Thymus (tissue), 11 donors: ENCODE results near the gene CARS2. TPM values are rescaled to one million over a fixed set of nuclear protein-coding genes. Genes with fewer than 3 reads are reported as not detected.

ENCODE experiments used
- DNase-seq, 9 donors: peaks; one replicate each; pipeline ENCODE4 v3.0.0-alpha.2; 2013; ENCODE audit warnings: low spot score in 9 of 9, low read depth in 6 of 9, missing footprints in 1 of 9
- H3K27ac ChIP-seq, 2 donors: one replicate each; pipeline ENCODE4 v1.5.1; 2013; ENCODE audit warnings: control low read depth in 1 of 2, low read depth in 1 of 2, low read length in 1 of 2, mild to moderate bottlenecking in 1 of 2, moderate library complexity in 1 of 2
- H3K27me3 ChIP-seq, 2 donors: one replicate each; pipeline ENCODE4 v1.5.1; 2013; ENCODE audit warnings: low read length in 1 of 2; ENCODE audit not compliant: control insufficient read depth in 2 of 2, insufficient read depth in 1 of 2
- H3K36me3 ChIP-seq, 2 donors: one replicate each; pipeline ENCODE4 v1.5.1; 2013; ENCODE audit warnings: low read length in 1 of 2, mild to moderate bottlenecking in 1 of 2, moderate library complexity in 1 of 2; ENCODE audit not compliant: control insufficient read depth in 2 of 2, insufficient read depth in 2 of 2
- H3K4me1 ChIP-seq, 2 donors: one replicate each; pipeline ENCODE4 v1.5.1; 2013; ENCODE audit warnings: low read length in 2 of 2; ENCODE audit not compliant: control insufficient read depth in 2 of 2, insufficient read depth in 2 of 2
- H3K4me3 ChIP-seq, 2 donors: one replicate each; pipeline ENCODE4 v1.5.1; 2013; ENCODE audit warnings: low read length in 2 of 2, control low read depth in 1 of 2, mild to moderate bottlenecking in 1 of 2
- H3K9me3 ChIP-seq, 2 donors: one replicate each; pipeline ENCODE4 v1.5.1; 2013; ENCODE audit warnings: low read length in 1 of 2, mild to moderate bottlenecking in 1 of 2; ENCODE audit not compliant: control insufficient read depth in 2 of 2, insufficient read depth in 1 of 2
- WGBS: extraction: QIAGEN DNeasy Blood & Tissue Kit; methylation state at CpG from one replicate; pipeline ENCODE4 v1.1.7; 2013; 5-methylcytosine and 5-hydroxymethylcytosine counted together
- polyA plus RNA-seq: library from polyadenylated mRNA; stranded (reverse); fragments of 200-250 nt; gene quantifications from one replicate; pipeline ENCODE4 v1.2.3, GENCODE V29; 2013
- total RNA-seq: library from RNA; stranded (reverse); fragments of 120-200 nt; gene quantifications from one replicate; pipeline ENCODE4 v1.2.4, GENCODE V29; 2013
- donor health status: healthy.

CARS2 gene
- total and polyA plus RNA-seq, 2 donors, result 45.4 to 105 TPM

DNA sequence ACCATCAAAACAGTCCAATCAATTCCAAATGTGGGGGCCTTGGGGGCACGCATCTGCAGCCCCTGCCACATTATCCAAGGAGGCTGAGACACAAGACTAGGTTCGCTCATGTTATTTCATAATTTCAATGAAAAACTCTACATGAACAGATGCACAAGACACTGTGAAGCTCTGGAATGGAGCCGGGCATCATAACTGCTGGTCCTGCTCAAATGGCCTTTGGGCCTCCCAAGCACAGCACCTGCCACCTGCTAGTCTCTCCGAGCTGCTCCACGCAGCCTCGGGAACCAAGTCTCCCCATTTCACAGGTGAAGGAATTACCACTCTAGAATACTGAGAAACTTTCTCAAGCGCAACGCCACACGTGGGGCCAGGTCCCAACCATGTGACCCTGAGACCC, 16.9 kb downstream of the CARS2 start:
- Histone ChIP-seq H3K9me3 (no peaks in the 10 kb centered on the region), H3K4me3 (no peak overlapping the region), H3K4me1 (no peaks in the 10 kb centered on the region), H3K27me3 (no peaks in the 10 kb centered on the region), H3K27ac (no peak overlapping the region), H3K36me3 (peaks cover 34 to 37% of the 10 kb centered on the region in 2 donors)
- WGBS, result 93% methylated on average over 9 of the region's 9 CpGs
- DNase-seq, result no peak

DNA sequence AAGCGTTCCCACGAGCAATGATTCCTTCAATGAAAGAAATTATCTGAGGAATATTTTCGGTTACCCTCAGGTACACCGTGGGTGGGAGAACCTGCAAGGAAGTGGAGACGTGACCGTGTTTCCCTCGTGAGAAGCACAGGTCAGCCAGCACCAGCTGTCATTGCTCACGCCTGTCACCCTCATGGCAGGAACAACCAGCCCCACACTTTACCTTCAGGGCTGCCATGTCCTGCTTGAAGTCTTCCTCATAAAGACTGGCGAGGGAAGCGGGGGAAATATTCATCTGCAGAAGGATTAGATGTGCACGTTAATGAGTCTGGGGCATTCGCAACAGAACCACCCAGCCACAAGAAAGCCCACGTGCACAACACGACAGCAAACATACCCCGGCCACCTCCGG, 18.2 kb downstream of the CARS2 start:
- no peaks in the 10 kb centered on the region for H3K9me3 ChIP-seq
- WGBS, result 97% methylated on average over 16 of the region's 16 CpGs
- no peaks in the 10 kb centered on the region for H3K4me1 ChIP-seq
- peaks cover 38 to 43% of the 10 kb centered on the region in 2 donors for H3K36me3 ChIP-seq
- no peaks in the 10 kb centered on the region for H3K27me3 ChIP-seq
- H3K4me3 ChIP-seq, result no peak overlapping the region
- H3K27ac ChIP-seq, result no peak overlapping the region
- DNase-seq, result no peak

DNA sequence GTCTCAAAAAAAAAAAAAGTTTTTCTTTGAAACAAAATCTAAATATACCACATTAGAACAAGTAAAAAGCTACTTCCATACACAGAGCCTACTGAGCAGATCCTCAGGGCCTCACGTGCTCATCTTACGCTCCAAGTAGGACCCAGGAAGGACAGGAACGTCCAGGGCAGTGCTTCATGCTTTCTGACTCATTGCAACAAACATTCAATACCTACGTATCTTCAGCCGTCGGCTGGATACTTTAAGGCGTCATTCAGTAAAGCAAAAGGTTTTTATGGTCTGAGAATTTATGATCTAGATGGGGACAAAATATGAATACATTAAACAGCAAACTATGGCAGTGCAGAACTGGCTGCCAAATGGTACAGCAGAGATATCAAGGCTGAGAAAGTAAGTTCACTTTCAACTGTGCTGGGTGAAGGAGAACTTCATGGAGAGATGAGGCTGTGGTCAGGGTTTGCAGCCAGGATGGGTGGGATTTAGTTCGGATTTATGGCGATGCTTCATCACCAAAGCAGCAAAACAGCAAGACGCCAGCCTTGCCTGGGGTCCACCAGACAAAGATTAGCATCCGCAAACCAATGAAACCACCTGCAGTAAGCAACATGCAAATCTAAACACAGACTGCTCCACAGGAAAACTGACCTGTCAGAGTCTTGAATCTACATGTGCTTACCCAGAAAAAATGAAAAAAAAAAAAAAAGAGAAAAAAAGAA, 20.5 kb downstream of the CARS2 start:
- no peak overlapping the region for H3K27ac ChIP-seq
- 97% methylated on average over 11 of the region's 11 CpGs for WGBS
- H3K9me3 ChIP-seq, result no peaks in the 10 kb centered on the region
- no peaks in the 10 kb centered on the region for H3K27me3 ChIP-seq
- DNase-seq, result no peak
- no peaks in the 10 kb centered on the region for H3K4me1 ChIP-seq
- H3K4me3 ChIP-seq, result no peak overlapping the region
- H3K36me3 ChIP-seq, result peaks cover 44 to 56% of the 10 kb centered on the region in 2 donors

- H3K4me1 ChIP-seq, result no peaks in the 10 kb centered on the region
- H3K27me3 ChIP-seq, result no peaks in the 10 kb centered on the region
- WGBS, result 98% methylated on average over 8 of the region's 8 CpGs
- H3K36me3 ChIP-seq, result peaks cover 41 to 53% of the 10 kb centered on the region in 2 donors
- H3K9me3 ChIP-seq, result no peaks in the 10 kb centered on the region
- no peak overlapping the region for H3K27ac ChIP-seq
- DNase-seq, result no peak
- H3K4me3 ChIP-seq, result no peak overlapping the region
These were observed 21.4 kb downstream of the CARS2 start for GRCh38 chr13:110684388-110685056.

DNA sequence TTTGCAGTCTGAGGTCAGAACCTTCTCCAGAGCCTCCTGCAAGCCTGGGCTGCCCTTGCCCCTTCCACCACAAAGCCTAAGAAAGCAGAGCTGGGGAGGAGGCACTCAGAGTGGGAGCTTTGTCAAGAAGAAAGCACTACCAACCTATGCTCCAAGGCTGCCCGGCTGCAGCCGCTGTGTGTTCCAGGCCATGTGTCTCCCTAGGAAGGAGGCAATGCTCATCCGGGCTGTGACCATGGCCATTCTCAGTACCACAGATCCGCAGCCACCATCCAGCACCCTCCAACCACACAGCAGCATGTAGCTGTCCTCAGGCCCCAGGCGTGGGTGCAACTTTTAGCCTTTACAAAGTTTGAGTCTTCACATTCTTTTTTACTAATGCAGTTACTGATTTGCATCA, 22.0 kb downstream of the CARS2 start:
- no peak overlapping the region for H3K27ac ChIP-seq

GRCh38 chr13:110683203-110683883, 22.6 kb downstream of the CARS2 start:
- H3K4me3 ChIP-seq, result no peak overlapping the region
- no peak overlapping the region for H3K27ac ChIP-seq
- H3K36me3 ChIP-seq, result peaks cover 42 to 55% of the 10 kb centered on the region in 2 donors
- no peaks in the 10 kb centered on the region for H3K4me1 ChIP-seq
- 96% methylated on average over 5 of the region's 5 CpGs for WGBS
- H3K9me3 ChIP-seq, result no peaks in the 10 kb centered on the region
- peak in 2 of 9 donors; percentile 10 to 43 for DNase-seq
- H3K27me3 ChIP-seq, result no peaks in the 10 kb centered on the region

More for the DNA sequence above, 22.0 kb downstream of the CARS2 start:
- Histone ChIP-seq H3K9me3 (no peaks in the 10 kb centered on the region), H3K4me1 (no peaks in the 10 kb centered on the region), H3K27me3 (no peaks in the 10 kb centered on the region), H3K4me3 (no peak overlapping the region), H3K36me3 (peaks cover 42 to 49% of the 10 kb centered on the region in 2 donors)
- no peak for DNase-seq
- 98% methylated on average over 5 of the region's 5 CpGs for WGBS

DNA sequence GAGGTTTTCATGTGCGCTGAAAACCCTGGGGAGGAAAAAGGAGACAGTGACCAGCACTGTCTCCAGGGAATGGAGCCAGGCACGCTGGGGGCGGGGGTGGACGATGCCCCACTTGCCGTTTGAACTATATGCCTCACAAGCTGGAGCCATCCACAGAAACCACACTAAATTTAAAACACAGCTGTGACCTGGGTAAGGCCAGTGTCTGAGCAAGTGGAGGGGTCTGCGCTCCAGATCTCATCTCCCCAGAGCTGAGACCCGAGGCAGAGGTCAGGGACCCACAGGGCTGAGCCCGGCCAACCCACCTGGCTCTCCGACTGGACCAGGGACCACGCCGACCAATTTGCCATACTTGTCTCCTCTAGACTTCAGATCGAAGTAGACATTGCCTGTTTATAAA, 23.2 kb downstream of the CARS2 start:
- Histone ChIP-seq H3K9me3 (no peaks in the 10 kb centered on the region), H3K27me3 (no peaks in the 10 kb centered on the region), H3K4me1 (no peaks in the 10 kb centered on the region), H3K4me3 (no peak overlapping the region), H3K27ac (no peak overlapping the region), H3K36me3 (peaks cover 39 to 54% of the 10 kb centered on the region in 2 donors)
- 94% methylated on average over 12 of the region's 12 CpGs for WGBS
- no peak for DNase-seq

DNA sequence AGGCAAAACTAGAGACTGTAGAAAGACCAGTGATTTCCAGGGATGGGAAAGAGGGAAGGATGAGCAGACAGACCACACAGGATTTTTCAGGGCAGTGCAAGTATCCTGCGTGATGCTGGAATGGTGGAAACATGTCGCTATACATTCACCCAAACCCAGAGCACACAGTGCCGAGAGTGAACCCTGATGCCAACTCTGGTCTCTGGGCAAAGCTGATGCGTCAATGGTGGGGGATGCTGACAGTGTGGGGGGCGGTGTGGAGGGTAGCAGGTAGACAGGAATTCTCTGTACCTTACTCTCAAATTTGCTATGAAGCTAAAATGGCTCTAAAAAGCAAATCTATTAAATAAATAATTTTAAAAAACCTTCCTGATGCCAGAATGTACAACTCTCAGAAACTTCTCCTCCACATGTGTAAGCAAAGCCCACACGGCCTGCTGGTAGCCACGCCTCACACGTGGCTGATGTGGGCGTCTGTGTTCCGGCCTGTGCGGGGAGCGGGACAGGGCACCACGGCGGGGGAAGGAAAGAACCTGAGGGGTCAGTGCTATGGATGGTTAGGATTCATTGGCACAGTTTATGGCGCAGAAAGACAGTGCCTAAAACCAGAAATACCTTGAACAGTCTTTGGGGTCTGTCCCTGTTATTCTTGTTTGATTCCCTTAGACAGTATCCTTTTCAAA, 23.9 kb downstream of the CARS2 start:
- H3K4me1 ChIP-seq, result no peaks in the 10 kb centered on the region

More for the DNA sequence above, 23.9 kb downstream of the CARS2 start:
- no peaks in the 10 kb centered on the region for H3K9me3 ChIP-seq
- WGBS, result 91% methylated on average over 15 of the region's 15 CpGs
- DNase-seq, result no peak
- H3K36me3 ChIP-seq, result peaks cover 37 to 58% of the 10 kb centered on the region in 2 donors
- H3K4me3 ChIP-seq, result no peak overlapping the region
- H3K27ac ChIP-seq, result no peak overlapping the region
- H3K27me3 ChIP-seq, result no peaks in the 10 kb centered on the region
